Posterior vena cava (tissue), 2 donors: ENCODE results near the gene PPP1R2. TPM values are rescaled to one million over a fixed set of nuclear protein-coding genes. Genes with fewer than 3 reads are reported as not detected.
"Not testable (repeated sequence)": the region's sequence is repeated elsewhere in the genome, so short reads cannot be mapped to it uniquely, and the experiment has no call there.

Source experiments
- DNase-seq: peaks from one replicate; pipeline ENCODE4 v3.0.0-alpha.2; 2020; ENCODE audit warnings: low spot score
- intact Hi-C, 2 donors: fragments of 100-400 bp; cut with DNase I; formaldehyde crosslinking; loops; one replicate each; pipeline versions ENCODE4 v1.14.1 to v1.14.2; 2022 to 2023
- long read RNA-seq, 2 donors: library from polyadenylated mRNA; unstranded; transcript quantifications; one replicate each; pipeline ENCODE4 v2.0.0, GENCODE V29; 2020 to 2021
- total RNA-seq, 2 donors: library from RNA; stranded (reverse); fragmentation: NEBNext Ultra II Directional; extraction: Animal tissue kit (Norgen Biotek cat#: 25700); gene quantifications; one replicate each; pipeline ENCODE4 v1.2.1, GENCODE V29; 2021
- donor health status: DM: yes; HTN: yes; CAD: no.
- donor health status: DM: yes; HTN: yes; CAD: no.

Gene PPP1R2
- total RNA-seq = 10 to 100 TPM; 56.7 to 62.6 TPM
- long read RNA-seq, donor 1, transcript PPP1R2-206 (6 exons, 3,450 nt) = major isoform, 52 of 60 reads
- long read RNA-seq, donor 1, partial matches to known transcripts = 0 of 60 reads
- long read RNA-seq, donor 1, other reads (novel, unspliced or antisense) = 7 of 60 reads
- long read RNA-seq, donor 2, transcript PPP1R2-206 (6 exons, 3,450 nt) = major isoform, 150 of 181 reads
- long read RNA-seq, donor 2, partial matches to known transcripts = 5 of 181 reads
- long read RNA-seq, donor 2, other reads (novel, unspliced or antisense) = 20 of 181 reads

DNA sequence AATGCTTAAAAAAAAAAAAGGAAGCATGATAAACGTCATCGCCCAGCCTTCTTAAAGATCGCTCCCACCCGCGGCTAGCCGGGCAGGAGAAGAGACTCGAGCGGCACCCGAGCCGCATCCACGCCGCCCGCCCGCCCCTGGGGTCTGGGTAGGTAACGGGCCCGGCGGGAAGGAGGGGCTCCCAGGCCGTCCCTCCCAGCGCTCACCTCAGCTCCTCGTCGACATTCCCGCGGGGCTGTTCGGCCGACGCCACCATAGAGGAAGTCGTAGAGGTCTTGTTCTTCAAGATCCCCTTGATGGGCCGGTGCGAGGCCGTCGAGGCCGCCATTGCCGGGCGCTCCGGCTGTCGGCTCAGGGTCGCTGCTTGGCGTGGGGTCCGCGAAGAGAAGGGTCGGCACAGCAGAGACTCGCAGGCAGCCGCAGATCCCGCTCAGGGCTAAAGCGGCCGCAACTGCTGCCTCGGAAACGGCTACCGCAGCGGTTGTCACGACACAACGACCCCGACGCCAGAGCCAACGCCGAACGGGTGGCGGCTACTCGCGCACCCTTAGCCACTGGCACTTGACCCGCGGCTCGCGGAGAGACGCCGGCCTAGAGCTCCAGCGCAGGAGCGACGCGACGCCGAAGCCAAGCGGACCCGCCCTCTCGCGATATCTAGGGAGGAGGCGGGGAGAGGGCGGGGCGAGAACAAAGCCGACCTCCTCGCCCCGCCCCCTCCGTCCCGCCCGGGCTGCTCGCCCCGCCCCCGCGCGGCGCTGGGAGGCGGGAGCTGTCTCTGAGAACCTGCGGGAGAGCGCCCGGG, at the start of gene PPP1R2:
Gene PPP1R2, minus strand, starts transcription at position 628 of the 802 bp plus-strand sequence. Its CDS starts 300 bp downstream, at position 328.
- intact Hi-C loops = no loop called here
- peak; percentile 97 for DNase-seq

GRCh38 chr3:195591852-195592251, 48.7 kb upstream of the PPP1R2 start:
- intact Hi-C loops = no loop called here
- DNase-seq = no peak

DNA sequence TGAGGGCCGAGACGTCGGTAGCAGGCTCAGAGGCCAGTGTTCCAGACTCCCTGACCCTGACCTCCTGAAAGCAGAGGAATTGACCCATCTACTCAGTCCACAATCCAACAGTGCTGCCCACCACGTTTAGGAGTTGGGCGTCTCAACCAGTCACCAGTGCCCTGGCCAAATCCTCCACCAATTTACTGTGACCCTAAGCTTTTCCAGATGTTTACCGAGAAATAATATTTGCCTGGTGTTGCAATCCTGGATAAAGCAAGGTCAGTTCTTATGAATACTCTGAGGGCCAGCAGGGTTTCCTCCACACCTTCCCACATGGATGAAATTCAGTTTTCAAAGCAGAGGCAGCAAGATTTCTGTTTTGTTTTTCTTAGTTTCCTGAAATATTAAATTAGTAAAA, 48.1 kb upstream of the PPP1R2 start:
- intact Hi-C loops = no loop called here
- no peak for DNase-seq

- DNase-seq, intact Hi-C loops: not testable (repeated sequence)
These were observed 47.3 kb upstream of the PPP1R2 start for GRCh38 chr3:195590381-195590780.

GRCh38 chr3:195589796-195590195, 46.7 kb upstream of the PPP1R2 start:
- DNase-seq, intact Hi-C loops: not testable (repeated sequence)

GRCh38 chr3:195587824-195588223, 44.7 kb upstream of the PPP1R2 start:
- DNase-seq = no peak
- intact Hi-C loops = no loop called here

DNA sequence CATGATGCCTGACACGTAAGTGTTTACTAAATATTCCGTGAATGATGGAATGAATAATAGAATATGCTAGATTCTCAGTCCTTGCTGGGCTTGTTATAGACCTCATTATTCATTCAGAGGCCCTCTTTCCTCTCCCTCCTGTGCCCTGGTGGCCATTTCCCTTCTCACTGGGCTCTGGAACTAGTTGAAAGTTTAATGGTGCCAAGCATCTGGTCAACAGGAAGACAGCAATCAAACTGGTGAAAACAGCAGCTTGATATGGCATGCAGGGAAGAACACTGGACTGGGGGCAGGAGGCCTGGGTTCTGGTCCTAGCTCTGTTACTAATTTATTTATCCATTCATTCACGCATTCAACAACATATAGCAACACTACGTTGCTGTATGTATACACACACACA, 44.3 kb upstream of the PPP1R2 start:
- intact Hi-C loops = no loop called here
- no peak for DNase-seq

DNA sequence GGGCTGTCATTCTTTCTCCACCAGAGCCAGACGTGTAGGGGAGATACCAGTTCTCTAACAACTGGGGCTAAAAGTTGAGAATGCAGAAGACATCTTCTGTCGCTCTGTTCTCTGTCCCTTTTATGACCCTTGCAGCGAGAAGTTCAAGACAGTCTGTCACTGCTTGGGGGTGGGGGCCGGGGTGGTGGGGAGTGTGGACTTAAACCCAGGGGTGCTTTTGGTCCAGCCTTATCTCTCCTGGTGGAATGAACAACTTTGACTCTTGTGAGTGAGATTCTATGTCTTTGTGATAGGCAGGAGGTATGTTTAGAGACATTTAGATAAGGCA, 41.4 kb upstream of the PPP1R2 start:
- intact Hi-C loops = no loop called here
- DNase-seq = no peak

DNA sequence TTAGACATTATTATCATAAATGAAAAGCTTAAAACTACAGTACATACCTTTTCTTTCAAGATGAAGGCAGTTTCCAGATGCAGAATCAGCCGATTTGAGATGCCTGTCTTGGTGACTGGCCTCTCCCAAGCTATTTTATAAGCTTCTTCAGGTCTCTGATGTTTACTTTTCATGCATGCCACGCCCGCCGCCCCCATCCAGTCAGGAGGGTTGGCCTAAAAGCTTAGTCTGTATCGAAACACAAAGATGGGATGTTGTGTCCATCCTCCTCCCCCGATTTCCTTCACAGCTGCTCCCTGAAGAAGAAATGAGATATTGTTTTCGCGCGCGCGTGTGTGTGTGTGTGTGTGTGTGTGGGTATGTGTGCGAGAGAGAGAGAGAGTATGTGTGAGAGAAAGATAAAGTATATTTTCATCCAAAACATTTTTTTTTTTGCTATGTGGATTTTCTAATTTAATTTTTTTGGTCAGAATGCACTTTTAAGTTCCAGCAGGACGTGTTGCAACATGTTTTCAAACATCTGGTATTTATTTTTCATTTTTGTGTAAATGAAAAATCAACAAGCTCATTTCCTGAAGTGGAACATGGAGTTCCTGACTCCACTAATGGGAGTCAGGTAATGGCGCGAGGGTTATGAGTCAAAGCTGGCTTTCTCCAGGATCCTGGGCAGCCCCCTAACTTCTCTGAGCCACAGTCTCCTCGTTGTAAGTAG, 40.9 kb upstream of the PPP1R2 start, which contains the start of gene APOD:
Gene APOD, minus strand, starts transcription at position 110 of the 712 bp plus-strand sequence. CDS start 4,479 bp downstream, outside the sequence.
- DNase-seq = no peak
- intact Hi-C loops = no loop called here

- intact Hi-C loops = no loop called here
- DNase-seq = no peak
These were observed 39.8 kb upstream of the PPP1R2 start for GRCh38 chr3:195582947-195583346.

- intact Hi-C loops = no loop called here
- DNase-seq = no peak
These were observed 37.8 kb upstream of the PPP1R2 start for GRCh38 chr3:195580744-195581443.

GRCh38 chr3:195579281-195579680, 36.2 kb upstream of the PPP1R2 start:
- intact Hi-C loops = no loop called here
- no peak for DNase-seq

DNA sequence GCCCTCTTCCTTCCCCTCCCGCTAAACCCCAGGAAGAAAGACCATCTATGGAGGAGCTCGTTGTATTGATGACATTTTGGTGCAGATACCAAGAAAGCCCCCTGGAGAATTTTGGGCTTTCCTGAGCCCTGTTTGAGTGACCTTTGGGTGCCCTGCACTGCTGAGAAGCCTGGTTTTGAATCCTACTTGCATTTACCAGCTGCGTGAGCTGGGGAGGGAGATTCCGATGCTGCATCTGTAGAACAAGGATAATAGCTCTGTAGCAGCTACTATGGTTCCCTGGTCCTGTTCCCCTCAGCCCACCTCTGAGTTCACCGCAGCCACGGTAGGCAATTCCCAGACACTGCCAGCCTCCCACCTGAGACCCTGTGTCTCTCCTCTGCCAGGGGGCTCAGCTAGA, 35.4 kb upstream of the PPP1R2 start:
- intact Hi-C loops = no loop called here
- no peak for DNase-seq

- intact Hi-C loops = no loop called here
- DNase-seq = no peak
These were observed 34.6 kb upstream of the PPP1R2 start for GRCh38 chr3:195577645-195578177.

GRCh38 chr3:195574497-195575304, 31.6 kb upstream of the PPP1R2 start:
- no peak for DNase-seq
- intact Hi-C loops = no loop called here

DNA sequence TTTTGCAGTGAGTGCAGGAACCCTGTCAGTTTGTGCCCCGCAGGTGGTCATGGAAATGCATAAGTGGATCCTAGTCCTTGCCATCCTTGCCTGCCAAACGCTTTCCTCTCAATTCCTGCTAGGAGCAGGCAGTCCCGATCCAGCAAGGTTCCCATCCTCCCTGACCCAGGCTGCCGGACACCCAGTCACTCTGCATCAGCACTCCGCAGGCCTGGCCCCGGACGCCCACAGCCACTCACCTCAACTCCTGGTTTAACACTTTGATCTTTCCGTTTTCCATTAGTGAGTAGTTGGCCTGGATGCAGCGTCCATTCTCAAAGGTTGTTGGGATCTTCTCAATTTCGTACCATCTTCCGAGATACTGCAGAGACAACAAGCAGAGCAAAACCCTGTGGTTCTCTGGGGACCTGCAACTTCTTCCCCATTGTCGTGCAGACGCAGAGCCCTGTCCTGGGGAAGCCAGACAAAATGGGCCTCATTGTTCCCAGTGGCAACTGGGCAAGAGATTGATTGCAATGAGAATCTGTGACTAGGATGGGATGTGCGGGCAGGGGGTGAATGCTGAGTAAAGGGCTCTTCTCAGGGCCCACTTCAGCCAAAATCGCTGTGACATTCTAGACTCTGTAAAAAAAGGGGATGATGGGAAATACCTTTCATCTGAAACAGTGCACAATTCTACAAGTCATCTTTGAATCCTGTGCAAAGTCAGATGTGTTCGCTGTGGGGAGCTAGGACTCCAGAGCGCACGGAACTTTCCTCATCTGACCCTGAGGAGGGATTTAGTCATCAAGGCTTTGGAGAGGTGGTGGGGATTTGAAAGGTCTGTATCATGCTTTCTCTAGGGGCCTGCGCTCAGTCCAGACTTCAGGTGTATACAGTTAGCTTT, 30.7 kb upstream of the PPP1R2 start:
- intact Hi-C loops = no loop called here

GRCh38 chr3:195571361-195571760, 28.2 kb upstream of the PPP1R2 start:
- intact Hi-C loops = no loop called here
- DNase-seq = no peak

More for the DNA sequence above, 30.7 kb upstream of the PPP1R2 start:
- no peak for DNase-seq

GRCh38 chr3:195570912-195571311, 27.8 kb upstream of the PPP1R2 start:
- intact Hi-C loops = no loop called here
- DNase-seq = no peak
